ENCODE data around the gene CLC. TPM values are rescaled to one million over a fixed set of nuclear protein-coding genes. Genes with fewer than 3 reads are reported as not detected.

Gene CLC
- total RNA-seq, 6 experiments from 2014 or later: not detected

DNA sequence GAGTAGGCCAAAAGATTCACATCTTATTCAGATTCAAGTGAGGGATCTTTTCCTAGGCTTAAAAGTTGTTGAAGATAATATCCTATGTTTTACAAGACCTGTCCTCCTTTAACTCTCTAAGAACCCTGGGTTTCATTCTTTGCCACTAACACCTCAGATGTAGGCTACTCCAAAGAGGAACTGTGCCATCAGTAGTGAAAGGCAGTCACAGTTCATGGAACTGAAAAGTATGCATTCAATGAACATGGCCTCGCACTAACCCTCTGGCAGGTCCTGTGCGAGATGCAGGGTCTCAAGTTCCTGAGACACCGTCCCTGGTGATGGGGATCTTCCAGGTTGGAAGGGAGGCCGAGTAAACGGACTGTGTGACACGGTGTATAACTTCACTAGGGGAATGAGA lies 29.2 kb downstream of the CLC start:
- TF ChIP-seq POLR2A (IDR thresholded peaks at IDR 0.05): no peak
- TF ChIP-seq, protein P1, sequence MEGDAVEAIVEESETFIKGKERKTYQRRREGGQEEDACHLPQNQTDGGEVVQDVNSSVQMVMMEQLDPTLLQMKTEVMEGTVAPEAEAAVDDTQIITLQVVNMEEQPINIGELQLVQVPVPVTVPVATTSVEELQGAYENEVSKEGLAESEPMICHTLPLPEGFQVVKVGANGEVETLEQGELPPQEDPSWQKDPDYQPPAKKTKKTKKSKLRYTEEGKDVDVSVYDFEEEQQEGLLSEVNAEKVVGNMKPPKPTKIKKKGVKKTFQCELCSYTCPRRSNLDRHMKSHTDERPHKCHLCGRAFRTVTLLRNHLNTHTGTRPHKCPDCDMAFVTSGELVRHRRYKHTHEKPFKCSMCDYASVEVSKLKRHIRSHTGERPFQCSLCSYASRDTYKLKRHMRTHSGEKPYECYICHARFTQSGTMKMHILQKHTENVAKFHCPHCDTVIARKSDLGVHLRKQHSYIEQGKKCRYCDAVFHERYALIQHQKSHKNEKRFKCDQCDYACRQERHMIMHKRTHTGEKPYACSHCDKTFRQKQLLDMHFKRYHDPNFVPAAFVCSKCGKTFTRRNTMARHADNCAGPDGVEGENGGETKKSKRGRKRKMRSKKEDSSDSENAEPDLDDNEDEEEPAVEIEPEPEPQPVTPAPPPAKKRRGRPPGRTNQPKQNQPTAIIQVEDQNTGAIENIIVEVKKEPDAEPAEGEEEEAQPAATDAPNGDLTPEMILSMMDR (IDR thresholded peaks at IDR 0.05): no peak
- 70% methylated on average over 6 of the region's 6 CpGs for WGBS (ENCODE audit: insufficient coverage, low coverage, low lambda C conversion rate, missing lambda C conversion rate)
- H3K4me3 ChIP-seq: no peak overlapping the region
- no peak for ATAC-seq
- no peak overlapping the region for H3K27ac ChIP-seq
- DNase-seq: no peak
- intact Hi-C loops (cut with DNase I): no loop called here
- H3K27me3 ChIP-seq: no peaks in the 10 kb centered on the region
- no peaks in the 10 kb centered on the region for H3K36me3 ChIP-seq
- H3K9me3 ChIP-seq: no peaks in the 10 kb centered on the region
- H3K4me1 ChIP-seq: no peaks in the 10 kb centered on the region

DNA sequence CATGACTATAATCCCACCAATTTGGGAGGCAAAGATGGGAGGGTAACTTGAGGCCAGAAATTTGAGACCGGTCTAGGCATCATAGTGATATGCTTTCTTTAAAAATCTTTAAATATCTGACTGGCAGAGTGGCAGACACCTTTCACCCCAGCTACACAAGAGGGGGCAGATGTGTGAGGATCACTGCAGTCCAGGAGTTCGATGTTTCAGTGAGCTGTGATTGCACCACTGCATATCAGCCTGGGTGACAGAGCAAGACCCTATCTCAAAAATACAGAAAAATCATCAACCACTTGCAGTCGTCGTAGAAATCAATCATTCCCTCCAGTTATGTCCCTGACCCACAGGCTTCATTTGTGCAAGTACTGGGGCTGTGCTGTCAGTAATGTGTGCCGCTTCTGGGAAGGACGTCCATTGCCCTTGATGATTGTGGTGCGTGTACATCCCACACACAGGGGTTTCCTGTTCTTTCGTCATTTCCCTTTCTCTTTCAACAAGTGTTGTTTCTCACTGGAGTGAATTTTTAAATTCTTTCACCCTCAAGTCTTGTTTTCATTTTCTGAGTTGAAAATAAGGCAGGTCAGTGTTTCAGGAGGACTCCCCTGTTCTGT lies 32.1 kb downstream of the CLC start:
- no peak for ATAC-seq

DNA sequence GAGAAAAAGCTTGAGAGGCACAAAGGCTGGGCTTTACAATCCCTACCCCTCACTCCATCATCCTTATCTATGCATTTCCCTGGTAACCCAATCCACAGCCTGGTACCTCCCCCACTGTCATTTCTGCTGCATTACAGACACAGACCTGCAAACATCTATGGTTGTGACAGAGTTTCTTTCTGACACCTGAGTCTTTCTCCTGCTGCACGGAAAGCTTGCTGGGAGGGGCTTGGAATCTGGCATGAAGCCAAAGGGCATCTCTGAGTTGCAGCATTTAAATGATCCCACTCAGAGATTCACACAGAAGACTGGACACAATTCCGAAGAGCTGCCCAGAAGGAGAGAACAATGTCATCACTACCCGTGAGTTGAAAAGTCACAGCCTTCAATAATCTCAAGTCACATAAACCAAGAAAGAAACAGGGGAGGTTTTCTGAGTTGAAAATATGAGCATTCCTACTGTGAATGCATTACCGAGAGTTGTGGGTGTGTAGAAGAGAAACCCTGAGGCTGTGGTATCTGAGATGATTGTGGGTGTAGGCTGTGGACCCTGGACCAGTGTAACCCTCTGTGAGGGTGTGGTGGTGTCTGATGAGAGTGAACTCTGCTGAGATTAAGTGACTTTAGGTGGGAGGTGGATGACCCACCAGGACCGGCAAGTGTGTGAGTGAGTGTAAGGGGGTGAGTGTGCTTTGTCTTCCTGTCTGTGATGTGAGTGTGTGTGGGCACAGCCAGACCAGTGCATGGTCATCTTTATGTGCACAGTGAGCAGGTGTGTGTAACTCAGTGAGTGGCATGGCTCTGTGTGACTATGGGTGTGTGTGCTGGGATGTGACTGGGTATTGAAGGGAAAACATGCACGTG lies 33.4 kb downstream of the CLC start, which contains the start of gene LGALS14:
TSS of gene LGALS14 (plus strand) at position 301 of the 864 bp plus-strand sequence. CDS start at position 349, 48 bp downstream.
- intact Hi-C loops (cut with DNase I): no loop called here
- 45% methylated on average over 5 of the region's 6 CpGs for WGBS (ENCODE audit: insufficient coverage, low coverage, low lambda C conversion rate, missing lambda C conversion rate)
- no peaks in the 10 kb centered on the region for H3K9me3 ChIP-seq
- DNase-seq (no peak), ATAC-seq (no peak)
- no peaks in the 10 kb centered on the region for H3K27me3 ChIP-seq
- no peak within 1 kb of the TSS for H3K4me3 ChIP-seq
- no peaks in the 10 kb centered on the region for H3K36me3 ChIP-seq
- no peaks in the 10 kb centered on the region for H3K4me1 ChIP-seq
- no peak within 1 kb of the TSS for H3K27ac ChIP-seq
- TF ChIP-seq, protein P1 (IDR thresholded peaks at IDR 0.05): no peak
- no peak for TF ChIP-seq POLR2A (IDR thresholded peaks at IDR 0.05)

More for the DNA sequence above, 32.1 kb downstream of the CLC start:
- intact Hi-C loops (cut with DNase I): no loop called here
- TF ChIP-seq, protein P1 (IDR thresholded peaks at IDR 0.05): no peak
- TF ChIP-seq POLR2A (IDR thresholded peaks at IDR 0.05): no peak
- 45% methylated on average over 7 of the region's 8 CpGs for WGBS (ENCODE audit: insufficient coverage, low coverage, low lambda C conversion rate, missing lambda C conversion rate)
- H3K27ac ChIP-seq: no peak overlapping the region
- H3K4me3 ChIP-seq: no peak overlapping the region
- no peaks in the 10 kb centered on the region for H3K9me3 ChIP-seq
- no peak for DNase-seq
- H3K27me3 ChIP-seq: no peaks in the 10 kb centered on the region
- H3K4me1 ChIP-seq: no peaks in the 10 kb centered on the region
- no peaks in the 10 kb centered on the region for H3K36me3 ChIP-seq

DNA sequence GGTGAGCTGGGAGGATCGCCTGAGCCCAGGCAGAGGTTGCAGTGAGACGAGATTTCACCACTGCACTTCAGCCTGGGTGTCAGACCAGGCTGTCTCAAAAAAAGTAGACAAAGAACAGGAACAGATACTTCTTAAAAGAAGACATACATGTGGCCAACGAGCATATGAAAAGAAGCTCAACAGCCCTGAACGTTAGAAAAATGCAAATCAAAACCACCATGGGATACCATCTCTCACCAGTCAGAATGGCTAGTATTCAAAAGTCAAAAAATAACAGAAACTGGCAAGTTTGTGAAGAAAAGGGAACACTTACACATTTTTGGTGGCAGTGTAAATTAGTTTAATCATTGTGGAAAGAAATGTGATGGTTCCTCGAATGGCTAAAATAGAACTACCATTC lies 36.5 kb downstream of the CLC start:
- 36% methylated on average over 5 of the region's 5 CpGs for WGBS (ENCODE audit: insufficient coverage, low coverage, low lambda C conversion rate, missing lambda C conversion rate)
- intact Hi-C loops (cut with DNase I): no loop called here
- Histone ChIP-seq H3K36me3 (no peaks in the 10 kb centered on the region), H3K27me3 (no peaks in the 10 kb centered on the region), H3K4me3 (no peak overlapping the region), H3K9me3 (no peaks in the 10 kb centered on the region), H3K4me1 (no peaks in the 10 kb centered on the region), H3K27ac (no peak overlapping the region)
- TF ChIP-seq, protein P1 (IDR thresholded peaks at IDR 0.05): no peak
- no peak for TF ChIP-seq POLR2A (IDR thresholded peaks at IDR 0.05)
- ATAC-seq (no peak), DNase-seq (no peak)
